MM.1S (cell line): Measurements from ENCODE around the gene POLR2C.

ENCODE experiments used
- DNase-seq: peaks from one replicate; pipeline ENCODE4 v3.0.0-alpha.2; 2015
- H2AFZ ChIP-seq: fragments of 300-600 bp; sonication (generic); 2 replicates; pipeline ENCODE4 v1.6.0; 2016; ENCODE audit warnings: antibody characterized with exemption, low read length
- H3F3A ChIP-seq: fragments of 300-600 bp; sonication (generic); 2 replicates; pipeline ENCODE4 v1.6.1; 2016; ENCODE audit warnings: mild to moderate bottlenecking, antibody characterized with exemption, low read length, moderate library complexity, mixed read lengths; ENCODE audit not compliant: insufficient read depth
- H3K27ac ChIP-seq: fragments of 300-600 bp; sonication (generic); 2 replicates; pipeline ENCODE4 v1.5.1; 2016; ENCODE audit warnings: mild to moderate bottlenecking, low read length
- H3K27me3 ChIP-seq: fragments of 300-600 bp; sonication (generic); replicated peaks from 2 replicates; pipeline ENCODE4 v1.6.0; 2016; ENCODE audit warnings: low read length; ENCODE audit not compliant: insufficient read depth
- H3K36me3 ChIP-seq: fragments of 300-600 bp; sonication (generic); replicated peaks from 2 replicates; pipeline ENCODE4 v1.6.1; 2016; ENCODE audit warnings: mild to moderate bottlenecking, low read length, mixed read lengths; ENCODE audit not compliant: insufficient read depth
- H3K4me1 ChIP-seq: fragments of 300-600 bp; sonication (generic); 2 replicates; pipeline ENCODE4 v1.6.1; 2016; ENCODE audit warnings: low read length, mixed read lengths
- H3K4me2 ChIP-seq: fragments of 300-600 bp; sonication (generic); 2 replicates; pipeline ENCODE4 v1.6.0; 2016; ENCODE audit warnings: low read depth, low read length
- H3K4me3 ChIP-seq: fragments of 300-600 bp; sonication (generic); 2 replicates; pipeline ENCODE4 v1.5.1; 2016; ENCODE audit warnings: low read length, mixed read lengths
- H3K79me2 ChIP-seq: fragments of 300-600 bp; sonication (generic); 2 replicates; pipeline ENCODE4 v1.6.1; 2016; ENCODE audit warnings: mixed run types, low read length, mixed read lengths
- H3K9ac ChIP-seq: fragments of 300-600 bp; sonication (generic); 2 replicates; pipeline ENCODE4 v1.6.1; 2016; ENCODE audit warnings: low read length, mixed read lengths
- H3K9me2 ChIP-seq: fragments of 300-600 bp; sonication (generic); replicated peaks from 2 replicates; pipeline ENCODE4 v1.6.1; 2016; ENCODE audit warnings: mild to moderate bottlenecking, low read length, mixed read lengths; ENCODE audit not compliant: insufficient read depth
- H3K9me3 ChIP-seq: fragments of 300-600 bp; sonication (generic); replicated peaks from 2 replicates; pipeline ENCODE4 v1.6.1; 2016; ENCODE audit warnings: mild to moderate bottlenecking, low read length, mixed read lengths; ENCODE audit not compliant: insufficient read depth
- H4K20me1 ChIP-seq: fragments of 300-600 bp; sonication (generic); 2 replicates; pipeline ENCODE4 v1.6.1; 2016; ENCODE audit warnings: mild to moderate bottlenecking, low read length, moderate library complexity, mixed read lengths; ENCODE audit not compliant: insufficient read depth
- EZH2 ChIP-seq: fragments of 300-600 bp; sonication (generic); optimal IDR thresholded peaks from 2 replicates; pipeline ENCODE3; 2017; ENCODE audit warnings: low read depth, mild to moderate bottlenecking, antibody characterized with exemption, low read length, mixed read lengths
- EZH2phosphoT487 ChIP-seq: fragments of 300-600 bp; sonication (generic); IDR thresholded peaks from 2 replicates; pipeline ENCODE4 v1.6.1; 2018; ENCODE audit warnings: antibody characterized with exemption, low read length
- TF ChIP-seq, protein P1 (sequence below): fragments of 300-600 bp; sonication (generic); IDR thresholded peaks from 2 replicates; pipeline ENCODE4 v1.5.1; 2016; ENCODE audit warnings: antibody characterized with exemption, low read length, mixed read lengths

The POLR2C gene

DNA sequence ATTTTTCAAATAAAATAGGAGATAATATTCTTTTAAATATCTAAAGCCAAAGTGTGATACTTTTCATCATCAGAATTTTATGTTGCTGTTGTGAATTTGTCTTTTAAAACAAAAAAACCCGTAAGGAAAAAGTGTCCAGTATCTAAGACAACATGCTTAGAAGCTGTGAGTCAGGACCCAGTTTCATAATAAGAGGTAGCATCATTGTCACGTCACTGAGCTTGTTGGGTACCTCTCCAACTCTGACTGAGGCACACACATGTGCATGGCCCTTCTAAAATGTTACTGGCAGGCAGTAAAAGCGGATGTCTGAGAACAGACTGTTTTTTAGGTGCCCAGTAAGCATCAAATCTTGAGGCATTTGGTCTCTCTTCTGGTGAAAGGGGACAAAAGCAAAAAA lies 17.8 kb upstream of the POLR2C start:
- no peak overlapping the region for H3K27ac ChIP-seq
- H3K4me2 ChIP-seq = no peak overlapping the region
- H3K4me3 ChIP-seq = no peak overlapping the region
- H3F3A ChIP-seq = no peaks in the 10 kb centered on the region
- no peaks in the 10 kb centered on the region for H3K36me3 ChIP-seq
- H3K9me3 ChIP-seq = no peaks in the 10 kb centered on the region
- H2AFZ ChIP-seq = no peak overlapping the region
- H3K9ac ChIP-seq = no peak overlapping the region
- peaks cover 82% of the 10 kb centered on the region for H3K79me2 ChIP-seq
- H3K27me3 ChIP-seq = no peaks in the 10 kb centered on the region
- no peaks in the 10 kb centered on the region for H3K9me2 ChIP-seq
- peaks cover 8% of the 10 kb centered on the region; the same call in 1 of the 2 replicates for H3K4me1 ChIP-seq
- DNase-seq = no peak
- H4K20me1 ChIP-seq = no peaks in the 10 kb centered on the region
- TF ChIP-seq, protein P1, sequence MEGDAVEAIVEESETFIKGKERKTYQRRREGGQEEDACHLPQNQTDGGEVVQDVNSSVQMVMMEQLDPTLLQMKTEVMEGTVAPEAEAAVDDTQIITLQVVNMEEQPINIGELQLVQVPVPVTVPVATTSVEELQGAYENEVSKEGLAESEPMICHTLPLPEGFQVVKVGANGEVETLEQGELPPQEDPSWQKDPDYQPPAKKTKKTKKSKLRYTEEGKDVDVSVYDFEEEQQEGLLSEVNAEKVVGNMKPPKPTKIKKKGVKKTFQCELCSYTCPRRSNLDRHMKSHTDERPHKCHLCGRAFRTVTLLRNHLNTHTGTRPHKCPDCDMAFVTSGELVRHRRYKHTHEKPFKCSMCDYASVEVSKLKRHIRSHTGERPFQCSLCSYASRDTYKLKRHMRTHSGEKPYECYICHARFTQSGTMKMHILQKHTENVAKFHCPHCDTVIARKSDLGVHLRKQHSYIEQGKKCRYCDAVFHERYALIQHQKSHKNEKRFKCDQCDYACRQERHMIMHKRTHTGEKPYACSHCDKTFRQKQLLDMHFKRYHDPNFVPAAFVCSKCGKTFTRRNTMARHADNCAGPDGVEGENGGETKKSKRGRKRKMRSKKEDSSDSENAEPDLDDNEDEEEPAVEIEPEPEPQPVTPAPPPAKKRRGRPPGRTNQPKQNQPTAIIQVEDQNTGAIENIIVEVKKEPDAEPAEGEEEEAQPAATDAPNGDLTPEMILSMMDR = no peak
- TF ChIP-seq EZH2phosphoT487 (no peak), EZH2 (no peak)

DNA sequence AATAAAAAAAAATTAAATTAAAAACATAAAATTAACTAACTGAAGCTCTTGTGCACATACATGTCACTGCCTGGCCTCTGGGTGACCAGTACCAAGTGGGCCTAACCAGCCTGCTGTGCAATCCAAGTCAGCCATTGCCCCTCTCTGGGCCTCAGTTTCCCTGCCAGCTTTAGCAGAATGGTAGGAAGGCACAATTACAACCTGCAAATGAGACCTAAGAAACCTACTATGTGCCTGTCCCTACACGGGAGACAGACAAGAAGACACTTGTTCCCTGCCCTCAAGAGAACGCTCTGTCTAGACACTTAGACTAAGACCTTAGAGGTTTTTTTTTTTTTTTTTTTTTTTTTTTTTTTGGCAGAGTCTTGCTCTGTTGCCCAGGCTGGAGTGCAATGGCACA lies 17.0 kb upstream of the POLR2C start:
- H2AFZ ChIP-seq = no peak overlapping the region
- H3F3A ChIP-seq = no peaks in the 10 kb centered on the region
- peaks cover 84% of the 10 kb centered on the region for H3K79me2 ChIP-seq

DNA sequence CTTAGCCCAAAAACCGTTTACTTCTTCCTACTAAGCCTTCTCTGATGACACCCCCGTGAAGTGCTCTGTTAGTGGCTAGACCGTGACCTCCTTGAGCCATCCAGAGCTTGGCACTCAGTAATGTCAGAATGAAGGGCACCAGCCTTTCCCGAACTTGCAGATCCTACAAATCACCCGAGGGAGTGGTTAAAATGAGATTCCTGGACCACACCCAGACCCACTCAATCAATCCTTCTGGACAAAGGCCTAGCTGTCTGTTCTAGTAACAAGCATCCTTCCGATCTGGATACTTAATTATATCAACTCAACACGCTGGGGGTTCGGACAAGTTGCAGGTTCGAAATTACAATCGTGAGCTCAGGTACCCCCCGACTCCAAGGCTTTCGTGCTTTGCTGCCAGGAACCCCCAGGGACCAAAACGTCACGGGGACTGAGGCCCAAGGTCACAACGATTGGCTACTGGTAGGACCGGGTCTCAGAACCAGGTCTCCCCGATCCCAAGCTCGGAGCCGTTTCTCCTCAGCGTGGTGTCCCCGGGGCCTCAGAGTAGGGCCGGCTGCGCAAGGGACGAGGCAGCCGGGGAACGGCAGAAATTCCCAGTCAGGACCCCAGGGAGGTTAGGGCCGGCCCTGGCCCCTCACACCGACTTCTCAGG lies 15.8 kb upstream of the POLR2C start:
- peak overlapping the region; percentile 99 for H3K9ac ChIP-seq
- peak overlapping the region; percentile 92 for H2AFZ ChIP-seq
- DNase-seq = peak; percentile 28
- peaks cover 72% of the 10 kb centered on the region for H3K79me2 ChIP-seq
- no peaks in the 10 kb centered on the region for H3K27me3 ChIP-seq
- TF ChIP-seq, protein P1 = no peak
- no peak for TF ChIP-seq EZH2
- no peak for TF ChIP-seq EZH2phosphoT487
- no peaks in the 10 kb centered on the region for H3K36me3 ChIP-seq
- no peaks in the 10 kb centered on the region for H3F3A ChIP-seq
- H3K9me3 ChIP-seq = no peaks in the 10 kb centered on the region
- no peaks in the 10 kb centered on the region for H4K20me1 ChIP-seq
- peak overlapping the region; percentile 95 for H3K4me3 ChIP-seq
- H3K9me2 ChIP-seq = no peaks in the 10 kb centered on the region
- peak overlapping the region; percentile 61 for H3K4me2 ChIP-seq
- H3K27ac ChIP-seq = peak overlapping the region; percentile 42; the same call in 1 of the 2 replicates
- H3K4me1 ChIP-seq = peaks cover 8% of the 10 kb centered on the region; the same call in 1 of the 2 replicates

More for the DNA sequence above, 17.0 kb upstream of the POLR2C start:
- no peaks in the 10 kb centered on the region for H3K27me3 ChIP-seq
- no peaks in the 10 kb centered on the region for H3K9me3 ChIP-seq
- H3K4me2 ChIP-seq = no peak overlapping the region
- DNase-seq = no peak
- H4K20me1 ChIP-seq = no peaks in the 10 kb centered on the region
- peaks cover 8% of the 10 kb centered on the region; the same call in 1 of the 2 replicates for H3K4me1 ChIP-seq
- no peaks in the 10 kb centered on the region for H3K36me3 ChIP-seq
- H3K4me3 ChIP-seq = no peak overlapping the region
- no peak overlapping the region for H3K27ac ChIP-seq
- TF ChIP-seq EZH2phosphoT487 (no peak), EZH2 (no peak)
- TF ChIP-seq, protein P1 = no peak
- H3K9me2 ChIP-seq = no peaks in the 10 kb centered on the region
- no peak overlapping the region for H3K9ac ChIP-seq
